Natural killer cell (primary cell): Measurements from ENCODE around the gene OR2F1. TPM values are rescaled to one million over a fixed set of nuclear protein-coding genes. Genes with fewer than 3 reads are reported as not detected.
"Not testable (repeated sequence)": the region's sequence is repeated elsewhere in the genome, so short reads cannot be mapped to it uniquely, and the experiment has no call there.

Source experiments
- ATAC-seq, 3 donors: fragments of 150-1000 bp in 2 of 3; fragments of 200-7000 bp in 1 of 3; cut with Tn5 transposase; 1 replicate in 1 of 3; 2 replicates in 2 of 3; pipeline ENCODE4 v1.10.0; 2021; ENCODE audit warnings: mild to moderate bottlenecking in 2 of 3, moderate library complexity in 2 of 3
- DNase-seq, 2 donors: peaks; one replicate each; pipeline versions ENCODE4 v3.0.0 to v3.0.0-alpha.2; 2013 to 2021; ENCODE audit warnings: mixed read lengths in 1 of 2
- H3K27ac ChIP-seq: one replicate; pipeline ENCODE4 v1.5.1; 2013; ENCODE audit warnings: mild to moderate bottlenecking, low read length
- H3K27me3 ChIP-seq: one replicate; pipeline ENCODE4 v1.6.1; 2013; ENCODE audit warnings: low read length; ENCODE audit not compliant: control insufficient read depth, insufficient read depth
- H3K36me3 ChIP-seq: one replicate; pipeline ENCODE4 v1.6.1; 2013; ENCODE audit warnings: low read length; ENCODE audit not compliant: control insufficient read depth, insufficient read depth
- H3K4me1 ChIP-seq: one replicate; pipeline ENCODE4 v1.6.1; 2013; ENCODE audit warnings: low read length; ENCODE audit not compliant: control insufficient read depth, insufficient read depth
- H3K4me3 ChIP-seq: one replicate; pipeline ENCODE4 v1.5.1; 2013; ENCODE audit warnings: low read length
- H3K9me3 ChIP-seq: one replicate; pipeline ENCODE4 v1.6.1; 2013; ENCODE audit warnings: low read length; ENCODE audit not compliant: control insufficient read depth, insufficient read depth
- H3K27ac Mint-ChIP-seq, 2 donors: one replicate each; pipeline ENCODE4 v1.8.0; 2022; ENCODE audit warnings: mild to moderate bottlenecking in 2 of 2, mixed read lengths in 2 of 2, moderate library complexity in 1 of 2
- H3K27me3 Mint-ChIP-seq, 2 donors: one replicate each; pipeline ENCODE4 v1.8.0; 2022; ENCODE audit warnings: low read depth in 2 of 2, mixed read lengths in 2 of 2
- H3K36me3 Mint-ChIP-seq: one replicate; pipeline ENCODE4 v1.8.0; 2022; ENCODE audit warnings: mixed read lengths
- H3K4me1 Mint-ChIP-seq, 2 donors: one replicate each; pipeline ENCODE4 v1.8.0; 2022; ENCODE audit warnings: mixed read lengths in 2 of 2
- H3K4me3 Mint-ChIP-seq: one replicate; pipeline ENCODE4 v1.8.0; 2022; ENCODE audit warnings: mild to moderate bottlenecking, moderate library complexity, mixed read lengths
- H3K9me3 Mint-ChIP-seq, 2 donors: one replicate each; pipeline ENCODE4 v1.8.0; 2022; ENCODE audit warnings: mixed read lengths in 2 of 2
- CTCF ChIP-seq: fragments of 200-600 bp; IDR thresholded peaks from one replicate; pipeline ENCODE4 v1.8.0; 2022; ENCODE audit warnings: antibody characterized with exemption
- WGBS: methylation state at CpG from one replicate; pipeline ENCODE4 v1.1.7; 2013; ENCODE audit warnings: missing lambda C conversion rate; ENCODE audit not compliant: insufficient coverage; 5-methylcytosine and 5-hydroxymethylcytosine counted together
- intact Hi-C: fragments of 100-400 bp; cut with micrococcal nuclease; formaldehyde crosslinking; loops from one replicate; pipeline ENCODE4 v1.14.2; 2022
- total RNA-seq, 4 donors: library from RNA; stranded (reverse); fragments of 120-200 nt in 1 of 4; gene quantifications; one replicate each; pipeline versions ENCODE4 v1.2.3 to v1.2.4, GENCODE V29; 2013 to 2022

OR2F1 gene
- total RNA-seq, 3 donors from 2014 or later (not counting 1 experiment from before 2014, with no cell fraction given): not detected

DNA sequence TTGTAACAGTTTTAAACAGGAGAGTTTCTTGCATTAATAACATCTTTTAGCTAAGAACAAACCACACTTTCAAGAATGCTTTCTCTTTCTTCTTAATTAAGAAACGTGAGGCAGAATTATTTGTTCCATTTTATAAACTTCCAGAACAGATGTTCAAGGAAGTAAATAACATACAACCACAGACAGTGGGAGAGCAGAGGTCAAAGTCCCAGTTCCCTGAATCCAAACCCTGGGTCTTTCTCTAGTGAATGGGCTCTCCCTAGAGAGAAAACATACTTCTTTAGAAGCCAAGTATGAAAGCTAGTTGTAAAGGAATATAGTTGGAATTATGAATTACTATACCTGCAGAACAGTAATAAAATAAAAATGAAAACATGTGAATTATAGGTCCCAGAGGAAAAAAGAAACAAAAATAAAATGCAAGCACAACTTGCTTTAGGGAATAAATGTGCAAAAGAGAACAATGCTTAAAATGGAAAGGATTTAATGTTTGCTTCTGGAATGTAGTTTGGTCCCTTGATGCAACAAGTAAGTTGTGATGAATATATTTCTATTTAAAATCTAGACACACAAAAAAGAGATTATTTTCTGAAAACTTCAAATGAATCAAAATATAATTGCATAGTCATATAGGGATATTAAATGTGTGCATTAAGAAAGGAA, 51.5 kb downstream of the OR2F1 start:
- H3K9me3 ChIP-seq: peaks cover 2% of the 10 kb centered on the region
- no peaks in the 10 kb centered on the region for H3K36me3 Mint-ChIP-seq
- intact Hi-C loops: no loop called here

GRCh38 chr7:144006692-144007042, 52.0 kb downstream of the OR2F1 start:
- H3K4me1 ChIP-seq: no peaks in the 10 kb centered on the region
- H3K27me3 ChIP-seq: no peaks in the 10 kb centered on the region
- WGBS: 91% methylated on average over 1 of the region's 1 CpG
- H3K27ac ChIP-seq: no peak overlapping the region
- Mint-ChIP-seq H3K27me3 (peaks cover 0 to 11% of the 10 kb centered on the region in 2 donors), H3K9me3 (peaks cover 0 to 7% of the 10 kb centered on the region in 2 donors), H3K4me1 (no peaks in the 10 kb centered on the region), H3K4me3 (no peak overlapping the region), H3K27ac (no peak overlapping the region), H3K36me3 (no peaks in the 10 kb centered on the region)
- ATAC-seq (no peak), DNase-seq (no peak)
- TF ChIP-seq CTCF: no peak
- peaks cover 2% of the 10 kb centered on the region for H3K9me3 ChIP-seq
- intact Hi-C loops: no loop called here
- no peaks in the 10 kb centered on the region for H3K36me3 ChIP-seq
- no peak overlapping the region for H3K4me3 ChIP-seq

More for the DNA sequence above, 51.5 kb downstream of the OR2F1 start:
- Histone ChIP-seq H3K4me3 (no peak overlapping the region), H3K27ac (no peak overlapping the region), H3K36me3 (no peaks in the 10 kb centered on the region), H3K27me3 (no peaks in the 10 kb centered on the region), H3K4me1 (no peaks in the 10 kb centered on the region)
- no peak overlapping the region for H3K4me3 Mint-ChIP-seq
- peaks cover 0 to 13% of the 10 kb centered on the region in 2 donors for H3K27me3 Mint-ChIP-seq
- no peak for TF ChIP-seq CTCF
- no peak for ATAC-seq
- H3K27ac Mint-ChIP-seq: no peak overlapping the region
- H3K9me3 Mint-ChIP-seq: peaks cover 0 to 7% of the 10 kb centered on the region in 2 donors
- DNase-seq: no peak
- H3K4me1 Mint-ChIP-seq: no peaks in the 10 kb centered on the region
- 50% methylated on average over 1 of the region's 1 CpG for WGBS

DNA sequence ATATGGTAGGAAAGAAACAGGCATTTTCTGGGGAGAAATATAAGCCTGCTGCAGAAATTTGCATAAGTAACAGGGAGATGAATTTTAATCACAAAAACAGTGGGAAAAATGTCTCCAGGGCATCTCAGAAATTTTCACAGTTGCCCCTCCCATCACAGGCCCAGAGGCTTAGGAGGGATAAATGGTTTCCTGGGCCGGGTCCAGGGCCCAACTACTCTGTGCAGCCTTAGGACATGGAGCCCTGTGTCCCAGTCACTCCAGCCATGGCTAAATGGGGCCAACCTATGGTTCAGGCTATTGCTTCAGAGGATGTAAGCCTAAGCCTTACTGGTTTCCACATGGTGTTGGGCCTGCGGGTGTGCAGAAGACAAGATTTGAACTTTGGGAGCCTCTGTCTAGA, 54.7 kb downstream of the OR2F1 start:
- H3K9me3 Mint-ChIP-seq: peaks cover 0 to 7% of the 10 kb centered on the region in 2 donors
- no peaks in the 10 kb centered on the region for H3K36me3 Mint-ChIP-seq
- no peak overlapping the region for H3K27ac ChIP-seq
- WGBS: 83% methylated on average over 2 of the region's 2 CpGs
- DNase-seq: no peak
- H3K4me1 Mint-ChIP-seq: no peaks in the 10 kb centered on the region
- H3K9me3 ChIP-seq: peaks cover 2% of the 10 kb centered on the region
- ATAC-seq: no peak
- H3K36me3 ChIP-seq: no peaks in the 10 kb centered on the region
- no peak overlapping the region for H3K27ac Mint-ChIP-seq
- H3K4me3 ChIP-seq: no peak overlapping the region
- H3K27me3 ChIP-seq: no peaks in the 10 kb centered on the region
- no peaks in the 10 kb centered on the region for H3K4me1 ChIP-seq
- intact Hi-C loops: no loop called here
- H3K27me3 Mint-ChIP-seq: peaks cover 0 to 8% of the 10 kb centered on the region in 2 donors
- no peak overlapping the region for H3K4me3 Mint-ChIP-seq
- no peak for TF ChIP-seq CTCF

DNA sequence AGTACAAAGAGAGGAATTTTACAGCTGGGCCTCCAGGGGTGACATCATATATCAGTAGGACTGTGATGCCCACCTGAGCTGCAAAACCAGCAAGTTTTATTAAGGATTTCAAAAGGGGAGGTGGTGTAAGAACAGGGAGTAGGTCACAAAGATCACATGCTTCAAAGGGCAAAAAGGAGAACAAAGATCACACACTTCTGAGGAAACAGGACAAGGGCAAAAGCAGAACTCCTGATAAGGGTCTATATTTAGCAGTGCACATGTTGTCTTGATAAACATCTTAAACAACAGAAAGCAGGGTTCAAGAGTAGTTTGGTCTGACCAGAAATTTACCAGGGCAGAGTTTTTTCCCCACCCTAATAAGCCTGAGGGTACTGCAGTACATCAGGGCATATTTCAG, 55.4 kb downstream of the OR2F1 start:
- H3K27me3 ChIP-seq, H3K36me3 ChIP-seq, H3K4me1 ChIP-seq, H3K27me3 Mint-ChIP-seq, H3K4me1 Mint-ChIP-seq, ATAC-seq, intact Hi-C loops, H3K27ac Mint-ChIP-seq, H3K4me3 Mint-ChIP-seq, H3K9me3 ChIP-seq, H3K4me3 ChIP-seq, H3K9me3 Mint-ChIP-seq, DNase-seq, H3K27ac ChIP-seq, H3K36me3 Mint-ChIP-seq: not testable (repeated sequence)

GRCh38 chr7:144010821-144011220, 56.2 kb downstream of the OR2F1 start:
- WGBS: 83% methylated on average over 1 of the region's 1 CpG
- intact Hi-C loops, H3K4me1 ChIP-seq, H3K4me1 Mint-ChIP-seq, H3K27ac Mint-ChIP-seq, DNase-seq, H3K36me3 Mint-ChIP-seq, H3K4me3 ChIP-seq, H3K9me3 Mint-ChIP-seq, H3K36me3 ChIP-seq, H3K4me3 Mint-ChIP-seq, ATAC-seq, H3K9me3 ChIP-seq, H3K27me3 Mint-ChIP-seq, H3K27me3 ChIP-seq, H3K27ac ChIP-seq: not testable (repeated sequence)
